ENCODE results near the gene TTC5.
"Not testable (repeated sequence)": the region's sequence is repeated elsewhere in the genome, so short reads cannot be mapped to it uniquely, and the experiment has no call there.

TTC5 gene, protein sequence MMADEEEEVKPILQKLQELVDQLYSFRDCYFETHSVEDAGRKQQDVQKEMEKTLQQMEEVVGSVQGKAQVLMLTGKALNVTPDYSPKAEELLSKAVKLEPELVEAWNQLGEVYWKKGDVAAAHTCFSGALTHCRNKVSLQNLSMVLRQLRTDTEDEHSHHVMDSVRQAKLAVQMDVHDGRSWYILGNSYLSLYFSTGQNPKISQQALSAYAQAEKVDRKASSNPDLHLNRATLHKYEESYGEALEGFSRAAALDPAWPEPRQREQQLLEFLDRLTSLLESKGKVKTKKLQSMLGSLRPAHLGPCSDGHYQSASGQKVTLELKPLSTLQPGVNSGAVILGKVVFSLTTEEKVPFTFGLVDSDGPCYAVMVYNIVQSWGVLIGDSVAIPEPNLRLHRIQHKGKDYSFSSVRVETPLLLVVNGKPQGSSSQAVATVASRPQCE

DNA sequence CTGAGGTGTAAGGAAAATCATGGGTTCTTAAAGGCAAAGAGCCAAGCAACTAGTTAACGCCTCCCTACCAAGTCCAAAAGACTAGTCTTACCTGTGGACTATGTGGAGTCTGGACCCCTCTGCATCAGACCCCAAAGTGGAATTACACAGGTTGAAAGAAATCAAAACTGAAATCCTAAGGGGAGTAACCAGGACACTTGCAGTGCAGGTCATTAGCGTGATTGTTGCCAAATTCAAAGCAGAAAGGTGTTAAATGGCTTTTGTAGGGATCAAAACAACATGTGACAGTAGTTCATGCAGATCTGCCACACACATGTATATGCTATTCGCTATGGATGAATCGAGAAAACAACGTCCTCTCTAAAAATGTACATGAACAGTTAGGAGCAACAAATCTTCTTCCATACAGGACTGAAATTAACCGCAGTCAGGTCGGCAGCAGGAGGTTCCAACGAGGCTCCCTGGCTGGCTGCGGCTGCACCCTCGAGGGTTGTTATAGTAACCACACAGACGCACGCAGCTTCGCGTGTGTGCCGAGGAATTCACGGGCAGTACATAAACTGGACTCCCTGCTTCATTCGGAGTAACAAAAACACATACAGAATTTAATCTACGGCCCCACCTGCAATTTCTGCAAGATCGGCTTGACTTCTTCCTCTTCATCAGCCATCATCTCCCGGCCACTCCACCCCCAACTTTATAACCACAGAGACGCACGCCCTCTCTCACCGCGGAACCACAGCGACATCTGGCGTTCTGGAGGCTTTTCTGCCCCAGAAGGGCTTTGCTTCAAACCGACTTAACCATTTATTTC, at the start of gene TTC5:
TTC5 (minus strand) TSS at position 687 of the 814 bp plus-strand sequence; CDS start at position 673, 14 bp downstream.
- in situ Hi-C loops (cut with MboI; ENCODE audit: low pct_unique_long_range_greater_than_20kb, low sequenced_read_pairs) = no loop called here
- DNase-seq = peak; percentile 95

DNA sequence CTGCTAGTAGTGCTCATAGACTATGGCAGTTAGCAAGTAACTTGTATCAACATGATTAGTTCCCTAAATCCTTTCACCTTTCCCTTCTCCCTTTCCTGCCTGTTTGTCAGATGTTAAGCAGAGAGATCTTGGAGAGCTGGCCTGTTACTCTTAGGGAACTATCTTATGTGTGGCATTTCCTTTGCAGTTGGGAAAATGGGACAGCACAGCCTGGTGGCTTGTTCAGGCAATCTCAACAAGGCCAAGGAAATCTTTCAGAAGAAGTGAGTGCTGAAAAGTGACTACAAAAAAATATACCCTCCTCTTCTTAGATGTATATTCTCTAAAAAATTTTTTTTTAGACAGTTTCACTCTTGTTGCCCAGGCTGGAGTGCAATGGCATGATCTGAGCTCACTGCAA, 45.1 kb upstream of the TTC5 start:
- DNase-seq = no peak
- in situ Hi-C loops (cut with MboI; ENCODE audit: low pct_unique_long_range_greater_than_20kb, low sequenced_read_pairs) = no loop called here

DNA sequence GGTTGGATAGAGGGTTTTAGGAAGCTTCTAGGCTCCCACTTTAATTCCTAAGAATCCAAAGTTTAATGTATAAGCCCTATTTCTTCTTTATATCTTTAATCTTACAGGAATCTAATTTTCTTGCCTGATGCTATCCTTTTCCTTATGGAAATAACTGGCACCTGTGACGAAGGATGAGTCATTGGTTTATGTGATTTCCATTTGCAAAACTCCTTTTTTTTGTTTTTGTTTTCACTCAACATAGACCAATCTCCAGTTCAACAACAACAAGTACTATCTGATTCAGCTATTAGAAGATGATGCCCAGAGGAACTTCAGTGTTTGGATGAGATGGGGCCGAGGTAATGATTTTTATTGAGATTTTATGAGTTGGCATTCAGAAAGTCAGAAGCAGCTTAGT, 44.5 kb upstream of the TTC5 start:
- no peak for DNase-seq
- in situ Hi-C loops (cut with MboI; ENCODE audit: low pct_unique_long_range_greater_than_20kb, low sequenced_read_pairs) = no loop called here

DNA sequence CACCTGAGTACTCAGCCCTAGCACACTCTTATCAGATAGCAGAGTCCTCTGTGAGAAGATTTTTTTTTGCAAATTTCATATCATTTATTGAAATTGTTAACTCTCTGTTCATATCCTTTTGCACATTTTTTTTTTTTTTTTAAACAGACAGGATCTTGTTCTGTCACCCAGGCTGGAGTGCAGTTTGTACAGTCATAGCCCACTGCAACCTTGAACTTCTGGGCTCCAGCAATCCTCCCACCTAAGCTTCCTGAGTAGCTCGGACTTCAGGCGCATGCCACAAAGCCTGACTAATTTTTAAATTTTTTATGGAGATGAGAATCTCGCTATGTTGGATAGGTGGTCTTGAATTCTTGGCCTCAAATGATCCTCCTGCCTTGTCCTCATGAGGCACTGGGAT, 42.0 kb upstream of the TTC5 start:
- DNase-seq = no peak
- in situ Hi-C loops (cut with MboI; ENCODE audit: low pct_unique_long_range_greater_than_20kb, low sequenced_read_pairs) = loop anchor here (25.0 kb wide), 1 partner anchor 265 kb away; no protein-coding TSS in a partner anchor

DNA sequence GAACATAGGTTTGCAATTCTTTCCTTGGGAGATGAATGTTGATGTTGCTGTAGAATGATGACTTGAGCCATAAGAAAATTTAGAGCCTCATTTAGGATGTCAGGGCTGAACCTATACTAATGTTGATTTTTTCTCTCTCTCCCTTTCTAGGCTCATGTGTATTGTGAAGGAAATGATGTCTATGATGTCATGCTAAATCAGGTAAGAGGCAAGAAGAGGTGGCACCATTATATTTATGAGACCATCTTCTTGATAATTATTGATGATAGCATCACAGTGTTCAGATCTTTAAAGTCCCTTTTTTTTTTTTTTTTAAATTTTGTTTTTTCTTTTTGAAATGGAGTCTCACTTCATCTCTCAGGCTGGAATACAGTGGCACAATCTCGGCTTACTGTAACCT, 41.0 kb upstream of the TTC5 start:
- no peak for DNase-seq
- in situ Hi-C loops (cut with MboI; ENCODE audit: low pct_unique_long_range_greater_than_20kb, low sequenced_read_pairs) = loop anchor here (25.0 kb wide), 1 partner anchor 266 kb away; no protein-coding TSS in a partner anchor

DNA sequence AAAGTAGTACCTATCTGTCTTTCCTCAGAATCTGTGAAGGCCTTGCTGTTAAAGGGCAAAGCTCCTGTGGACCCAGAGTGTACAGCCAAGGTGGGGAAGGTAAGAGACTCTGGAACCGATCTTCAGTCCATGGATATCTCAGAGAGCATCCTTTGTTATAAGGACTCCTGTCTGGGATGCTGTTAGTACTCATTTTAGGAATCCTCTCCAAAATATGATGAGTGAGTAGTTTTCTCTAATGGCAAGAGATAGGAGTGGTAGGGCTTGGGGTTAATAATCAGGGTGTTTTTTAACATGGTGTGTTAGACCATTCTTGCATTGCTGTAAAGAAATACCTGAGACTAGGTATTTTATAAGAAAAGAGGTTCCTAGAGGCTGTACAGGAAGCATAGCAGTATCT, 39.6 kb upstream of the TTC5 start:
- in situ Hi-C loops (cut with MboI; ENCODE audit: low pct_unique_long_range_greater_than_20kb, low sequenced_read_pairs) = loop anchor here (25.0 kb wide), 1 partner anchor 267 kb away; no protein-coding TSS in a partner anchor
- DNase-seq = no peak

DNA sequence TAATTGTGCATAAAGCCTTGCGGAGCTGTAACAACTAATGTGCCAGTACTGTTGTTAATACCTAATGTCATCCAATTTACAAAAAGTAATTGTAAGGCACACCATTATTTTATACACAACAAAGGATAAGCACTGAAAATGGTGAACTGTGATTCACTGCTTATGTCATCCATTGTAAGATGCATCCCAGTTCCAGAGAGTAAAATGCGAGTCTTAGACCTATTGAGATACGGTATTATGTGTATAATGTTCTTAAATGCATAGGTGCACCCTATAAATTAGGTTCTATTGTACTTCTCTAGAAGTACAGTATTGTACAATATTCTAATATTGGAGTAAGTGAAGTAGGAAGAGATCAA, 38.1 kb upstream of the TTC5 start:
- no peak for DNase-seq
- in situ Hi-C loops (cut with MboI; ENCODE audit: low pct_unique_long_range_greater_than_20kb, low sequenced_read_pairs) = loop anchor here (25.0 kb wide), 1 partner anchor 268 kb away; no protein-coding TSS in a partner anchor

DNA sequence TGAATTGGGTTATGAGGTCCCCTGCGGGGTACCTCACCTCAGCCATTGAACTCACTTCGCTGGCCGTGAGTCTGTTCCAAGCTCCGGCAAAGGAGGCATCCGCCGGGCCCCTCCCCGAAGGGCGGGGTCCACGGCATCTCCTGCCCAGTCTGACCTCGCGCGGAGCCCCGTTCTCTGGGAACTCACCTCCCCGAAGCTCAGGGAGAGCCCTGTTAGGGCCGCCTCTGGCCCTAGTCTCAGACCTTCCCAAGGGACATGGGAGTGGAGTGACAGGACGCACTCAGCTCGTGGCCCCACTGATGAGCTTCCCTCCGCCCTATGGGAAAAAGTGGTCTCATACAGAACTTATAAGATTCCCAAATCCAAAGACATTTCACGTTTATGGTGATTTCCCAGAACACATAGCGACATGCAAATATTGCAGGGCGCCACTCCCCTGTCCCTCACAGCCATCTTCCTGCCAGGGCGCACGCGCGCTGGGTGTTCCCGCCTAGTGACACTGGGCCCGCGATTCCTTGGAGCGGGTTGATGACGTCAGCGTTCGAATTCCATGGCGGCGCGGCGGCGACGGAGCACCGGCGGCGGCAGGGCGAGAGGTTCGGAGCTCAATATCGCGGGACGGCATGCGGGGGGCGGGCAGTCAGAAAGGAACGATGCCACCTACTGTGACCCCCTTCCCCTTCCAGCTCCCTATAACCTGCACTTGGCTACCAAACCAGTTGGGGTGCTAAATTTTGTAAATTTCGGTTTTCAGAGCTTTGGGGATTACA, 37.5 kb upstream of the TTC5 start, which contains the start of gene PARP2:
PARP2 (plus strand) TSS at position 544 of the 770 bp plus-strand sequence; CDS start at position 551, 7 bp downstream.
- DNase-seq = peak; percentile 100
- in situ Hi-C loops (cut with MboI; ENCODE audit: low pct_unique_long_range_greater_than_20kb, low sequenced_read_pairs) = loop anchor here (25.0 kb wide), 1 partner anchor 269 kb away; no protein-coding TSS in a partner anchor

DNA sequence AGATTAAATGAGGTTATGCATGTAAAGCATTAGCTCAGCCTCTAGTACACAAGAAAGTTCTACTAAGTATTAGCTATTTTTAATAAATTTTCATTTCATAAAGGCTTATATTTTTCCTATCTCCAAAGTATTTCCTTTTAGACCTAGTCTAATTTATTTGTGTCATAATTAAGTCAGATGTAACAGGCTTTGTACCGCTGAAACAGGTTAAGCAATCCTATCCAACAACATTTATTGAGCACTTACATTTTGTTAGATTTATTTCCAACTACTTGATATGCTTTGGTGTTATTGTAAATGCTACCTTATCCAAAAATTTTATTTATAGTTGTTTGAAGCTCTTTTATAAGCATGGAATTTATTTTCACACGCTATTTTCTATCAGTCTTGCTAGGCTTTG, 35.9 kb upstream of the TTC5 start:
- in situ Hi-C loops (cut with MboI; ENCODE audit: low pct_unique_long_range_greater_than_20kb, low sequenced_read_pairs) = loop anchor here (25.0 kb wide), 1 partner anchor 271 kb away; no protein-coding TSS in a partner anchor

DNA sequence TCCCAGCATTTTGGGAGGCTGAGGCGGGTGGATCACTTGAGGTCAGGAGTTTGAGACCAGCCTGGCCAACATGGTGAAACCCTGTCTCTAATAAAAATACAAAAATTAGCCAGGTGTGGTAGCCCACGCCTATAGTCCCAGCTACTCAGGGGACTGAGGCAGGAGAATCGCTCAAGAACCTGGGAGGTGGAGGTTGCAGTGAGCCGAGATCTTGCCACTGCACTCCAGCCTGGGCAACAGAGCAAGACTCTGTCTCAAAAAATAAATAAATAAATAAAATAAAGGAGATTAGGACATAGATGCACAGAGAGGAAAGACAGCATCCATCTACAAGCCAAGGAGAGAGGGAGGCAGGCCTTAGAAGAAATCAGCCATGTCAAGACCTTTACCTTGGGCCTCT, 35.3 kb upstream of the TTC5 start:
- not testable (repeated sequence) for DNase-seq
- in situ Hi-C loops (cut with MboI; ENCODE audit: low pct_unique_long_range_greater_than_20kb, low sequenced_read_pairs) = loop anchor here (25.0 kb wide), 1 partner anchor 271 kb away; no protein-coding TSS in a partner anchor

More for the DNA sequence above, 35.9 kb upstream of the TTC5 start:
- DNase-seq = no peak

DNA sequence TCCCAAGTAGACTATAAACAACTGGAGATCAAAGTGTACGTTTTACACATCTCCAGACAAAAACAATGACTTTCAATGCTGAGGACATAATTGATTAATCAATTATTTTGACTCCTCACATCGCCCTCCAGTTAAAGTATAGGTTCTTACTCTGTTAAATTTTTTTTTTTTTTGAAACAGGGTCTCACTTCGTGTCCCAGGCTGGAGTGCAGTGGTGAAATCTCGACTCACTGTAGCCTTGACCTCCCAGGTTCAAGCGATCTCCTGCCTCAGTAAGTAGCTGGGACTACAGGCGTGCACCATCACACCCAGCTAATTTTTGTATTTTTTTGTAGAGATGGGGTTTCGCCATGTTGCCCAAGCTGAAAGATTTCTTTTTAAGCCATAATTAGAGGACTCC, 28.3 kb upstream of the TTC5 start:
- in situ Hi-C loops (cut with MboI; ENCODE audit: low pct_unique_long_range_greater_than_20kb, low sequenced_read_pairs) = loop anchor here (25.0 kb wide), 1 partner anchor 278 kb away; no protein-coding TSS in a partner anchor
- DNase-seq = no peak

DNA sequence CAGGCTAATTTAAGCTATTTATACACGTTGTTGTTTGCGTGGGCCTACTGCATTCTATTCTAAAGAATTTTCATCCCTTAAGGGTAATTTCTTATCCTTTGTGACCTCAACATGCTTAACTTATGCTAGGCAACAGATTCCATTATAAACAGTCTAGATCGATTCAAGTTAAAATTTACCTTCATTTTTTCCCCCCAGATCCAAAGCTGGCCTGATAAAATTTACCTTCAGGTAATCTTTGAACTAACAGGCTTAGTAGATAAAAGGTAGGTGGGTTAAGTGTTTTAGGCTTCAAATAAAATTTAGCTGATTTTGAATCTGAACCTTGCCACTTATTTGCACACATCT, 27.7 kb upstream of the TTC5 start:
- in situ Hi-C loops (cut with MboI; ENCODE audit: low pct_unique_long_range_greater_than_20kb, low sequenced_read_pairs) = loop anchor here (25.0 kb wide), 1 partner anchor 279 kb away; no protein-coding TSS in a partner anchor
- DNase-seq = no peak

DNA sequence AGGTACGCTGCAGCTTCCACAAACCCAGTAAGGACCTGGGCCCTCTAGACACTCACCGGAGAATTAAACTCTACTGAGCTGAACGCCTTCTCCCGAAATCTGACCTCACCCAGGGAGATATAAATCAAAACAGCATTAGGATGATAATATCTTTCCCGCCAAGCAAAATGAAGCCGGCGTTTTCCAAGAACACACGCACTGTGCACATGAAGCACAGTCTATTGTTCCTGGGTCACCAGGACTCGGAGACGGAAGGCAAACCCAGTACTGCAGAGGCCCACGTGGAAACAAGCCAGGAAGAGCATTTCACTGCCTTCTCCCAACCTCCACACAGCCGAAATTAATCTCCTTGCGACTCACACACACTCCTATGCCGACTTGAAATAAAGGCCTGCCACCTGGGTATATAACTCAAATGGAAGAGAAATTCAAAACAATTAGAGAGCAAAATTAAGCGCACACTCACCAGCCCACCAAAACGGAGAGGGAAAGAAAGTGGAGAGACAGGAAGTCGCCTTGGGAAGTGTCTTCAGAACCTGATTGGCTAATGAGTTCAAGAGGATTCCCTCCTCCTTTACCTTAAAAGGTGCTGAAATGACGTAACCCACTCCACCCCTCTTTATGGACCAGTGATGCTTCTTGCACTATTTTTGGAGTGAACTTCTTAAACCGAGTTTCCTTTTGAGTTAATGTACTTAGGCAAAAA, 27.2 kb upstream of the TTC5 start, which contains the start of gene CCNB1IP1:
CCNB1IP1 (minus strand) TSS at position 492 of the 706 bp plus-strand sequence. CDS start 16,756 bp downstream, outside the sequence.
- in situ Hi-C loops (cut with MboI; ENCODE audit: low pct_unique_long_range_greater_than_20kb, low sequenced_read_pairs) = loop anchor here (25.0 kb wide), 1 partner anchor 279 kb away; no protein-coding TSS in a partner anchor
- DNase-seq = peak; percentile 89

DNA sequence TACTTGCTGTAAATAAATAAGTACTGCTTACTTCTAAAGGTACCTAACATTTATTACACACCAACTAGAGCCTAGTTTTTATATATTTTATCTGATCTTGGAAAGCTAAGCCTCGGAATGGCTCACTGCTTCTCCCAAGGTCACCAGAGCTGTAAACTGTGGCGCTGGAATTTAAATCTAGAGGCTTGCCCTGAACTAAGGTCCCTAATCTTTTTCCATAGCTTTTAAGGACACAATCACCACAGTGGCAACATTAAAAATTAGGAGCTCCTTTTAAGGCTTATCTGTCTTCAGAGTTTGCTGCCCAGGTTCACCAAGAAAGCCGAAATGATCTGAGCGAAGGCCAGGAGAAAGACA, 26.7 kb upstream of the TTC5 start:
- DNase-seq = no peak
- in situ Hi-C loops (cut with MboI; ENCODE audit: low pct_unique_long_range_greater_than_20kb, low sequenced_read_pairs) = loop anchor here (25.0 kb wide), 1 partner anchor 280 kb away; no protein-coding TSS in a partner anchor

DNA sequence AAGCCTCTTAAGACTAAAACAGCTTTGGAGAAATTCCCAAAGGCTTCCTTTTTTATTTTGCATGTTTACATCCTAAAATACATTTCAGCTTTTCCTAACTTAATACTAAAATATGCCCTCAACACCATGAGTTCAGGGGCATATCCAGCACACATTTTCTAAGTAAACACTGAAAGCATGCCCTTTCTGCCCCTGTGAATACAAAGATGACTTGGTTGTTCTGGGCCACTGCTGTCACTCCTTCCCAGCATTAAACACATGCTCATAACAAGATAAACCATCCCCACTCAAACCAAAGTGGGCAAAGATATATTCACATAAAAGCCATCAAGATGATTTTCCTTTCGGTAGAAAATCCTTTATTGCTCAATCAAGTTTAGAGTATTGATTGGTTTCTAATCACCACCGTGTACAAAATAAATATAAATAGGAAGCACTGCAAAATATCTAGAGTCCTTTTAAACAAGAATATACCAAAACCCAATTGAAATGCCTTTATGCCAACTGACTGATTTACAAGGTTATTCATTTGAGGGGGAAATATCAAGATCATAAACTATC, 25.4 kb upstream of the TTC5 start:
- in situ Hi-C loops (cut with MboI; ENCODE audit: low pct_unique_long_range_greater_than_20kb, low sequenced_read_pairs) = loop anchor here (25.0 kb wide), 1 partner anchor 281 kb away; no protein-coding TSS in a partner anchor
- peak; percentile 23 for DNase-seq

DNA sequence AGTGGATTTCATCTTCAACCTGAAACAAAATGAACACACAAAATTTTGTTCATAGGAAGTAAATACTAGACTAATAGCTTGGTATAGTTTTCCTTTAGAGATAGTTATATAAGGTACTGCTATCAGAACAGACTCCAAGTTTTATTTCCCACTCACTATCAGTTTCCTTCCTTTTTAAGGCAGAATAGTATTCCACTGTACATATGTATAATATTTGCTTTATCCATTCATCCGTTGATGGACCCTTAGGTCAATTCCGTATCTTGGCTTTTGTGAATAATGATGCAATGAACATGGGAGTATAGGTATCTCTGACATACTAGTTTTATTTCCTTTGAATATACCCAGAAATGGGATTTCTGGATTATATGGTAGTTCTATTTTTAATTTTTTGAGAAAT, 23.6 kb upstream of the TTC5 start:
- DNase-seq = no peak
- in situ Hi-C loops (cut with MboI; ENCODE audit: low pct_unique_long_range_greater_than_20kb, low sequenced_read_pairs) = loop anchor here (25.0 kb wide), 1 partner anchor 283 kb away; no protein-coding TSS in a partner anchor

DNA sequence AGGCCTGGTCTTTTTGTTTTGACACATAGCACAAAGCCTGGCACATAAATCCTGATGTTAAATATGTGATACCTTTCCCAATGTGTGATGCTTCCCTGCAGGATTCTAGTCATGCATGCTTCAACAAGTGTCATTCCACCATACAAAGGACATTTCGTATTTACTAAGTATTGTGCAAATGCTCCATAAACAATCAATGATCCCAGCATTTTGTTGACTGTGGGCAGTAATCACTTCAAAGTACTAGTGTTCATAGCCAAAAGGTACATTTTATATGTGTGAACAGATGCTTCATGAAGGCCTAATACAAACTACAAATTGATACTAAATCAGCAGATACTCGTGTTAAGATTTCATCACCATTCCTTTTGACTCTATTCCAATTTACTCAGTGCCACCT, 23.0 kb upstream of the TTC5 start:
- no peak for DNase-seq
- in situ Hi-C loops (cut with MboI; ENCODE audit: low pct_unique_long_range_greater_than_20kb, low sequenced_read_pairs) = loop anchor here (25.0 kb wide), 1 partner anchor 284 kb away; no protein-coding TSS in a partner anchor
